ENCODE results near the gene RBCK1.

Gene RBCK1

GRCh38 chr20:400454-401275, 7.4 kb upstream of the RBCK1 start:
- no peak for DNase-seq

- no peak for DNase-seq
These were observed 6.2 kb upstream of the RBCK1 start for GRCh38 chr20:401682-402495.

DNA sequence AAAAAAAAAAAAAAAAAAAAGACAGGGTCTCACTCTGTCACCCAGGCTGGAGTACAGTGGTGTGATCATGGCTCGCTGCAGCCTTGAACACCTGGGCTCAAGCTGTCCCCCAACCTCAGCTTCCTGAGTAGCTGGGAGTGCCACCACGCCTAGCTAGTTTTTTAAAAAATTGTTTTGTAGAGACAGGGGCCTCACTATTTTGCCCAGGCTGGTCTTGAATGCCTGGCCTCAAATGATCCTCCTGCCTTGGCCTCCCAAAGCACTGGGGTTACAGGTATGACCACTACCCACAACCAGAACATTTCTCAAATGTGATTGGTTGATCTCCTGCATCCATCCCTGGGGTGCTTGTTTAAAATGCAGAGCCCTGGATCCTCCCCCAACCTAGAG, 5.6 kb upstream of the RBCK1 start:
- DNase-seq: no peak

- no peak for DNase-seq
These were observed 5.1 kb upstream of the RBCK1 start for GRCh38 chr20:402898-403581.

GRCh38 chr20:403582-403957, 4.5 kb upstream of the RBCK1 start:
- no peak for DNase-seq

DNA sequence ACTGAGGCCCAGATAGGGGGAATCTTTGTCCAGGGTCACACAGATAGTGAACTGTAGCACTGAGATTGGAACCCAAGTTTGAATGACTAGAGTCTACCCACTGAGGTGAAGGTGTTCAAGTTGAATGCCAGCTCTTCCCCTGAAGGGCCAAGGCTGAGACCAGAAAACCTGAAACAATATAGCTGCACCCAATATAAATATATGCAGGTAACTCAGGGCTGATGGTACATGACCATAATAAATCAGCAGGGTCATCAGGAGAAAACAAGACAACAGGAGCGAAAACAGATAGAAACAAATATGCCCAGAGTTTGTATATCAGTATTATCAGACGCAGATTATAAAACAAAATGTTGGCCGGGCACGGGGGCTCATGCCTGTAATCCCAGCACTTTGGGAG, 4.0 kb upstream of the RBCK1 start:
- no peak for DNase-seq

GRCh38 chr20:406200-407132, 1.6 kb upstream of the RBCK1 start:
- no peak for DNase-seq

DNA sequence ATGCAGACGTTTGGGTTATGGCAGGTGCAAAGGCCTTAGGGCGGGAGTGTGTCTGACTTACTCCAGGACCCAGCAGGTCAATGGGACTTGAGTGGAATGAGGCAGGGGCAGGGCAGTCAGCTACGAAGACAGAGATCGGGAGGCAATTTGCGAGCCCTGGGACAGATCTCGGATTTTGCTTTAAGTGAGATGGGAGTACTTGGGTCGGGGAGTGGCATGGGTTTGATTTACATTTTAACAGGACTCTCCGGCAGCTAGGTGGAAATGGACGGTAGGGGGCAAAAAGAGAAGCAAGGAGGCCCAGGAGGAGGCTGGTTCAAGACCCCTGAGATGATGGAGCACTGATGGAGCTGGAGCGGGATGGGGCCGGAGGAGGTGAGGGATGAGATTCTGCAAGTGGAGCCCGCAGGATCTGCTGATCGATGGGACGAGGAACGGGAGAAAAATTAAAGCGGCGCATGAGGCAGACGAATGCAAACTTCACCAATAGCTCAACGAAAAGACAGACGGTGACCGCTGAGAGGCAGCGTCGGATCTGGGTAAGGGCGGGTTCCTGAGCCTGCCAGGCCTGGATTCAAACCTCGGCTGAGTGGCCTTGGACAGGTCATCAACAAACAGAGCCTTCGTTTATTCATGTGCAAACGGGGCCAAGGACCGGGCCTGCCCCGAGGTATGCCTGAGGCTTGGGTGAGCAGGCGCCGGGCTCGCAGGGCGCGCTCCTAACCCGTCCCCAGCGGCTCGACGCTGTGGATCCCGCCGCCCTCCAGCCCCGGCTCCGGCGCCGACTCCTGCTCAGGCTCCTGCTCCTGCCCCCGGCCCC, 756 bp upstream of the RBCK1 start:
- DNase-seq: peak; percentile 38

DNA sequence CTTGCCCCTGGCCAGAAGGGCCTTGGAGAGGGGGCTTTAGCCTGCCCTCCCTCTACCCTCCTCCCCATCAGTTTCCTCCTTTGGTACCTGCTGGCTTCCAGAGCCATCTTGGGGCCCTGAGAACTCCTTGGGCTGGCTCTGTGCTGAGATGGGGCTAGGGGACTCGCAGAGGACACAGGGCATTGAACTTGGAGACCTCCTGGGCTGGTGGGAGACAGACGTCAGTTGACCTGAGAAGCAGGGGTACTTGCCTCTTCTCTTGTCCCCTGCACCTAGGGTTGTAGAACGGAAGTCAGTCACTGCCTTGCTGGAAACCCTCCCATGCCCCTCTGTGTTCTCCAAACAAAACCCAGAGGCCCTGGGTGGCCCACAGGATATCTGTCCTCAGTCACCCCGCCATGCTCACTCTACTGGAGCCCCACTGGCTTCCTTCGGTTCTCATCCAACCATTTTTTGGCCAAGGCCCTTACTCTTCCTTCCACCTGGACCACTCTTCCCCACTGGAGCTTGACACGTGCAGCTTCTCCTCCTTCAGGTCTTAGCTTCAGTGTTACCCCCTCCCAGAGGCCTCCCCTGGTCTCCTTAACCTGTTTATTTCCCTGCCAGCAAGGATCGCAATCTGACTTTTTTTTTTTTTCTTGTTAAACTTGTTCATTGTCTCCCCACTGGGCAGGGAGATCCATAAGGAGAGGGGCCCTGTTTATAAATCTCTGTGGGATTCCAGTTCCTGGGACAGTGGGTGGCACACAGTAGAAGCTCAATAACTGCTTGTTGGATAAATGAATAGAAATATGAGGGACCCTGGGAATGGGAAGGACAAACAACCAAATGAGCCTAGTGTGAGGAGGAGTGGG, 971 bp downstream of the RBCK1 start:
- no peak for DNase-seq

GRCh38 chr20:409697-410559, 1.8 kb downstream of the RBCK1 start:
- DNase-seq: no peak

- no peak for DNase-seq
These were observed 4.0 kb downstream of the RBCK1 start for GRCh38 chr20:412081-412480.

DNA sequence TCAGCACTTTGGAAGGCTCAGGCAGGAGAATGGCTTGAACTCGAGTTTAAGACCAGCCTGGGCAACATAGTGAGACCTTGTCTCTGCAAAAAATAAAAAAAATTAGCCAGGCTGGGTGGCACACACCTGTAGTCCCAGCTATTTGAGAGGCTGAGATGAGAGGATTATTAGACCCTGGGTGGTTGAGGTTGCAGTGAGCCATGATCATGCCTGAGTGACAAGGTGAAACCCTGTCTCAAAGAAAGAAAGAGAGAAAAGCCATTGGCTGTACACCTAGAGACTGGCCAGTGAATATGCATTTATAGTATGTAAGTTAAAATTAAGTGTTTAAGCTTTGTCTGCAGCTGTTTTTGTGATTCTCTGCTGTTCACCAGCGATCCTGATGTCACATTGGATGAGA, 6.1 kb downstream of the RBCK1 start:
- DNase-seq: no peak

DNA sequence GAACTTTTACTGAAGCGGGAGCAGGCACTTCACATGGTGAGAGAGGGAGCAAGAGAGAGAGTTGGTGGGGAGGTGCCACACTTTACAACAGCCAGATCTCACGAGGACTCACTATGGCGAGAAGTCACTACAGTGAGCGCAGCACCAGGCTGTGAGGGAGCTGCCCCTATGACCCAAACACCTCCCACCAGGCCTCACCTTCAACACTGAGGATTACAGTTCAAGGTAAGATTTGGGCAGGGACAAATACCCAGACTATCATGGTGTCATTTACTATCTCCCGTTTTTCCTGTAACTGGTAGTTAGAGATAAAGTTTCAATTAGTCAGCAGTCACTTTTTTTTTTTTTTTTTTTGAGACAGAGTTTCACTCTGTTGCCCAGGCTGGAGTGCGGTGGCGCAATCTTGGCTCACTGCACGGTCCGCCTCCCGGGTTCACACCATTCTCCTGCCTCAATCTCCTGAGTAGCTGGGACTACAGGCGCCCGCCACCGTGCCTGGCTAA, 7.8 kb downstream of the RBCK1 start:
- no peak for DNase-seq

DNA sequence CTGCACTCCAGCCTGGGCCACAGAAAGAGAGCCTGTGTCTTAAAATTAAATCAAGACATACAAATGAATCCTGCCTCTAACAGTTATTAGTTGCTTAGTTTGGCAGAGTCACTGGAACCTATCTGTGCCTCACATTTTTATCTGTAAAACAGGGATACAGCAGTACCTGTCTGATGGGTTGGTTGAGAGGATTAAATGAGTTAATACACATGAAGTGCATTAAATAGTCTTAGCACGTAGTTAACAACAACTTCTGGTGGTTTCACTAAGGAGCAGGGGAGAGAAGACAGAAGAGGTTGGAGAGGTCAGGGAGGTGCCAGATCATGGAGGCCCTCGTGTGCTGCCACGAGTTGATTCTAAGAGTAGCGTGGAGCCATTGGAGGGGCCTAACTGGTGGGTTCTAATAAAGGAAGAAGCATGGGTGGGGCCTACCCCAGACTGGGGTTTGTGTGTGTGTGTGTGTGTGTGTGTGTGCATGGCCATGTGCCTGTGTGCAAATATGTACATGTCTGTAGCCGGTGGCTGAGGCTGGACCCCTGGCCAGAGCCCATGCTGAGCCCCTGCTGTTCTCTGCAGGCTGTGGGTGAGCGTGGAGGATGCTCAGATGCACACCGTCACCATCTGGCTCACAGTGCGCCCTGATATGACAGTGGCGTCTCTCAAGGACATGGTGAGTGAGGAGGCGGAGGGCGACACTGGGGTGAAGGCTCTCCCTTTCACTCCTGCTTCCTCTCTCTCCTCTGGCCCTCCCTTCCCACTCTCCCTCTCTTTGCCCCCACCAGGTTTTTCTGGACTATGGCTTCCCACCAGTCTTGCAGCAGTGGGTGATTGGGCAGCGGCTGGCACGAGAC, 9.1 kb downstream of the RBCK1 start:
- no peak for DNase-seq

DNA sequence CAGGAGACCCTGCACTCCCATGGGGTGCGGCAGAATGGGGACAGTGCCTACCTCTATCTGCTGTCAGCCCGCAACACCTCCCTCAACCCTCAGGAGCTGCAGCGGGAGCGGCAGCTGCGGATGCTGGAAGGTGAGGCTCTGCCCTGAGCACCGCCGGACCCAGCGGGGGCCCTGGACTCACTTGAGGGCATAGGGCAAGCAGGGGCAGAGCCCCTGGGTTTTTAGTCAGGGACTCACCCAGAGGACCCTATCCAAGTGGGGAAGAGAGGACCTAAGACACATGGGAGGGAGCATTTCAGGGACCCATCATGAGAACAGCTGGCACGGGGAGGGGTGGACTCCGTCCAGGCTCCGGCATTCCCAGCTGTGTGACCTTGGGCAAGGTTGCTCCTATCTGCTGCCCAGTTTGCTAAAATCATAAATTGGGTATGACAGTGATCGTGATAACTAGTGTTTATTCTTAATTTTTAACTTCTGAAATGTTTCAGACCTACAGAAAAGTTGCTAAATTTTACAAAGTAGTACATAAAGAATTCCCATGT, 9.8 kb downstream of the RBCK1 start:
- DNase-seq: no peak

DNA sequence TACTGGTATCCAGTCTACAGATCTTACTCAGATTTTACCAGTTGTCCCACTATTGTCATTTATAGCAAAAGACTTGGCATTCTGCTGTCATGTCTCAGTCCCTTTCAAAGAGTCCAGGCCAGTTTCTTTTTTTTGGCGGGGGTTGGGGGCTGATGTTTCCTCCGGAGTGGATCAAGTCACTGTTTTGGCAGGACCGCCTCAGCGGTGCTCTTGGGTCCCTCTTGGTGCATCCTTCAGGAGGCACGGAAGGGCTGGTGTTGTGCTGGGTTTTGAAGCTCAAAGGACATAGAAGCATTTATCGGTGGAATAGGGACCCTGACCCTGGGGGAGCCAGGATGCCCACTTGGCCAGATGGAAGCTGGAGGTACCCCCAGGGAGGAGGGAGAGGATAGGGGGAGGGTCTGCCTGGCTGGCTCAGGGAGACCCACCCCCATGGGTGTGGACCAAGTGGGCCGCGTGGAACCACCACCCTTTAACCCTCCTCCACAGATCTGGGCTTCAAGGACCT, 10.8 kb downstream of the RBCK1 start:
- DNase-seq: no peak

DNA sequence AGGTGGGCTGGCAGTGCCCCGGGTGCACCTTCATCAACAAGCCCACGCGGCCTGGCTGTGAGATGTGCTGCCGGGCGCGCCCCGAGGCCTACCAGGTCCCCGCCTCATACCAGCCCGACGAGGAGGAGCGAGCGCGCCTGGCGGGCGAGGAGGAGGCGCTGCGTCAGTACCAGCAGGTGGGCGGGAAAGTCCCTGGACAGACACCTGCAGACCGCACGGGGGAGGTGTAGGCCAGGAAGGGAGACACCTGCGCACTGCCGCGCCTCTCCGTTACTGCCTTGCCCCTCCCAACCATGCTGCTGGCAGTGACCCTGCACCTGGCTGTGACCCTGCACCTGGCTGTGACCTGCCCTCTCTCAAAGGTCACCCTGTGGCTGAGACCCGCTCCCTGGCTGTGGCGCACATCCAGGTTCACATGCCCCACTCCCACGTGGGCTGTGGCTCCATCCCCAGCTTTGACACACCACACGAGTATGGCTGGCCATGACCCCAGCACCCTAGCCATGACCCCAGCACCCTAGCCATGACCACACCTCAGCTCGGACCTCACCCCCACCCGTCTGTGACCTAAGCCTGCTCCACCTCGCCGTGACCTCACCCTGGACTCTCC, 11.6 kb downstream of the RBCK1 start:
- peak; percentile 11 for DNase-seq
